ENCODE results near the gene NSL1. TPM values are rescaled to one million over a fixed set of nuclear protein-coding genes. Genes with fewer than 3 reads are reported as not detected.

The NSL1 gene
- total RNA-seq, 1 experiment from 2014 or later = 36.4 TPM

GRCh38 chr1:212825798-212826452 lies 34.3 kb upstream of the NSL1 start:
- Histone ChIP-seq H3K4me1 (ENCODE audit: control insufficient read depth in 1 of 2, insufficient read depth in 2 of 2, low read length in 2 of 2) (no peaks in the 10 kb centered on the region), H4K20me1 (ENCODE audit: insufficient read depth) (no peaks in the 10 kb centered on the region), H3K79me2 (ENCODE audit: insufficient read depth, low read length) (no peaks in the 10 kb centered on the region), H3K9me3 (ENCODE audit: control insufficient read depth in 1 of 2, insufficient read depth in 1 of 2, low read depth in 1 of 2, low read length in 2 of 2) (peaks cover 7 to 11% of the 10 kb centered on the region in 2 experiments; a peak in 2 of 4 replicates), H2AFZ (ENCODE audit: low read depth, low read length, poor library complexity, severe bottlenecking) (no peak overlapping the region), H3K27ac (ENCODE audit: low read depth, low read length) (no peak overlapping the region), H3K9ac (ENCODE audit: low read length) (no peak overlapping the region), H3K27me3 (ENCODE audit: insufficient read depth, low read length) (no peaks in the 10 kb centered on the region), H3K4me3 (replicated peaks in 1 of 2; ENCODE audit: low read depth in 1 of 2, low read length in 2 of 2) (no peak overlapping the region), H3K36me3 (ENCODE audit: control insufficient read depth in 1 of 2, insufficient read depth in 2 of 2, low read length in 2 of 2) (no peaks in the 10 kb centered on the region), H3K9me2 (ENCODE audit: insufficient read depth) (no peaks in the 10 kb centered on the region), H3K4me2 (ENCODE audit: low read length) (no peak overlapping the region)
- BruUV-seq (replicated peaks) = no TSS peak
- POLR2A ChIA-PET = no interaction called here
- CTCF ChIA-PET = no interaction called here
- RAD21 ChIA-PET (ENCODE audit: low non-redundant PET in 1 of 2, low total read pairs in 2 of 2, uncharacterized antibody in 2 of 2, unreplicated experiment in 2 of 2) = no interaction called here
- no peak for ATAC-seq
- intact Hi-C loops (cut with micrococcal nuclease) = no loop called here
- TF ChIP-seq YY1 (IDR thresholded peaks at IDR 0.05; ENCODE audit: extremely low read depth, insufficient replicate concordance, low read depth, low read length) (no peak), SP1 (IDR thresholded peaks at IDR 0.05; ENCODE audit: low read depth) (no peak), CBX3 (IDR thresholded peaks at IDR 0.05; ENCODE audit: low read depth) (peak; percentile 92)
- DNase-seq (ENCODE audit: low read depth, low spot score) = no peak

- BruUV-seq (replicated peaks) = no TSS peak
- no peak overlapping the region for H3K4me3 ChIP-seq (replicated peaks in 1 of 2; ENCODE audit: low read depth in 1 of 2, low read length in 2 of 2)
- H3K36me3 ChIP-seq (ENCODE audit: control insufficient read depth in 1 of 2, insufficient read depth in 2 of 2, low read length in 2 of 2) = no peaks in the 10 kb centered on the region
- no peaks in the 10 kb centered on the region for H3K79me2 ChIP-seq (ENCODE audit: insufficient read depth, low read length)
- H3K9me3 ChIP-seq (ENCODE audit: control insufficient read depth in 1 of 2, insufficient read depth in 1 of 2, low read depth in 1 of 2, low read length in 2 of 2) = peaks cover 7 to 11% of the 10 kb centered on the region in 2 experiments; a peak in 2 of 4 replicates
- intact Hi-C loops (cut with micrococcal nuclease) = no loop called here
- ATAC-seq = no peak
- DNase-seq (ENCODE audit: low read depth, low spot score) = no peak
- ChIA-PET CTCF (no interaction called here), RAD21 (ENCODE audit: low non-redundant PET in 1 of 2, low total read pairs in 2 of 2, uncharacterized antibody in 2 of 2, unreplicated experiment in 2 of 2) (no interaction called here), POLR2A (no interaction called here)
- H3K9ac ChIP-seq (ENCODE audit: low read length) = no peak overlapping the region
- no peak overlapping the region for H3K4me2 ChIP-seq (ENCODE audit: low read length)
- H3K9me2 ChIP-seq (ENCODE audit: insufficient read depth) = no peaks in the 10 kb centered on the region
- no peaks in the 10 kb centered on the region for H4K20me1 ChIP-seq (ENCODE audit: insufficient read depth)
- H3K27me3 ChIP-seq (ENCODE audit: insufficient read depth, low read length) = no peaks in the 10 kb centered on the region
- H2AFZ ChIP-seq (ENCODE audit: low read depth, low read length, poor library complexity, severe bottlenecking) = no peak overlapping the region
- no peaks in the 10 kb centered on the region for H3K4me1 ChIP-seq (ENCODE audit: control insufficient read depth in 1 of 2, insufficient read depth in 2 of 2, low read length in 2 of 2)
- no peak overlapping the region for H3K27ac ChIP-seq (ENCODE audit: low read depth, low read length)
- TF ChIP-seq ATF3 (IDR thresholded peaks at IDR 0.05) (no peak), EGR1 (IDR thresholded peaks at IDR 0.05; ENCODE audit: low read depth) (no peak), REST (IDR thresholded peaks at IDR 0.05; ENCODE audit: low read depth) (no peak), CBX3 (IDR thresholded peaks at IDR 0.05; ENCODE audit: low read depth) (no peak), ZNF274 (IDR thresholded peaks at IDR 0.05; ENCODE audit: low read depth, low read length) (no peak), POLR2A (IDR thresholded peaks at IDR 0.05; ENCODE audit: borderline replicate concordance, extremely low read depth, insufficient read depth, insufficient read length) (no peak), CEBPB (IDR thresholded peaks at IDR 0.05; ENCODE audit: low read depth) (no peak), EZH2phosphoT487 (IDR thresholded peaks at IDR 0.05; ENCODE audit: borderline replicate concordance) (no peak), ZBTB33 (IDR thresholded peaks at IDR 0.05; ENCODE audit: extremely low read depth, insufficient replicate concordance, low read length) (no peak), MAX (IDR thresholded peaks at IDR 0.05) (no peak), ELF1 (IDR thresholded peaks at IDR 0.05; ENCODE audit: borderline replicate concordance, low read depth) (no peak), FOSL1 (IDR thresholded peaks at IDR 0.05; ENCODE audit: low read depth) (no peak), RAD21 (IDR thresholded peaks at IDR 0.05; ENCODE audit: low read depth) (no peak), POLR2AphosphoS5 (IDR thresholded peaks at IDR 0.05; ENCODE audit: low read depth, low read length) (no peak)
These were observed 32.6 kb upstream of the NSL1 start for GRCh38 chr1:212824201-212824600.
